Measurements from ENCODE around the gene SFI1.

- TF ChIP-seq CTCF (IDR thresholded peaks at IDR 0.05; ENCODE audit: poor library complexity): no peak
- no peak for TF ChIP-seq EZH2phosphoT487 (IDR thresholded peaks at IDR 0.05; ENCODE audit: low read depth, severe bottlenecking, unreplicated experiment)
These were observed 44.6 kb downstream of the SFI1 start for GRCh38 chr22:31540966-31541365.

Measured in hepatocyte (in vitro differentiated cells).